NB4 (cell line): ENCODE results near the gene CPNE6.

Experiments
- DNase-seq: peaks from one replicate; pipeline ENCODE4 v3.0.0; 2010; ENCODE audit warnings: low read depth
- H3K4me3 ChIP-seq: one replicate; pipeline ENCODE4 v1.5.1; 2011; ENCODE audit warnings: mild to moderate bottlenecking, low read depth, low read length, moderate library complexity
- CTCF ChIP-seq: IDR thresholded peaks from one replicate; pipeline ENCODE4 v1.5.1; 2012; ENCODE audit warnings: low read depth, low read length
- MAX ChIP-seq: IDR thresholded peaks from 2 replicates; pipeline ENCODE4 v1.6.1; 2011; ENCODE audit warnings: low read depth, low read length
- MYC ChIP-seq: IDR thresholded peaks from 2 replicates; pipeline ENCODE4 v1.6.1; 2011; ENCODE audit warnings: low read depth, low read length
- POLR2A ChIP-seq: IDR thresholded peaks from 2 replicates; pipeline ENCODE4 v1.6.1; 2011; ENCODE audit warnings: mild to moderate bottlenecking; ENCODE audit not compliant: insufficient read length; ENCODE audit errors: extremely low read depth

The CPNE6 gene

GRCh38 chr14:24060443-24060842, 10.9 kb upstream of the CPNE6 start:
- TF ChIP-seq MAX (no peak), MYC (no peak), CTCF (no peak)
- no peak overlapping the region for H3K4me3 ChIP-seq
- no peak for DNase-seq

GRCh38 chr14:24060984-24061913, 10.1 kb upstream of the CPNE6 start:
- DNase-seq, result no peak
- no peak overlapping the region for H3K4me3 ChIP-seq
- TF ChIP-seq MAX (no peak), CTCF (no peak), MYC (no peak), POLR2A (no peak)

GRCh38 chr14:24062216-24062980, 9.0 kb upstream of the CPNE6 start:
- TF ChIP-seq CTCF (no peak), POLR2A (no peak), MYC (no peak), MAX (no peak)

GRCh38 chr14:24063263-24063836, 8.0 kb upstream of the CPNE6 start:
- DNase-seq, result no peak
- no peak overlapping the region for H3K4me3 ChIP-seq
- TF ChIP-seq MAX (no peak), MYC (no peak), POLR2A (no peak), CTCF (no peak)

More at GRCh38 chr14:24062216-24062980, 9.0 kb upstream of the CPNE6 start:
- DNase-seq, result no peak
- no peak overlapping the region for H3K4me3 ChIP-seq

- H3K4me3 ChIP-seq, result no peak overlapping the region
- TF ChIP-seq CTCF (no peak), POLR2A (no peak), MYC (no peak), MAX (no peak)
- DNase-seq, result no peak
These were observed 7.1 kb upstream of the CPNE6 start for GRCh38 chr14:24064091-24064795.
